Stimulated activated CD8-positive, alpha-beta memory T cell treated with anti-CD3 and anti-CD28 coated beads, Interleukin-7, amount 100 ng/mL, for 4 hours (primary cell): Measurements from ENCODE around the gene CPPED1.

Experiments
- DNase-seq, 2 donors: peaks; one replicate each; pipeline ENCODE4 v3.0.0-alpha.2; 2020; ENCODE audit warnings: low read depth in 2 of 2

The CPPED1 gene

DNA sequence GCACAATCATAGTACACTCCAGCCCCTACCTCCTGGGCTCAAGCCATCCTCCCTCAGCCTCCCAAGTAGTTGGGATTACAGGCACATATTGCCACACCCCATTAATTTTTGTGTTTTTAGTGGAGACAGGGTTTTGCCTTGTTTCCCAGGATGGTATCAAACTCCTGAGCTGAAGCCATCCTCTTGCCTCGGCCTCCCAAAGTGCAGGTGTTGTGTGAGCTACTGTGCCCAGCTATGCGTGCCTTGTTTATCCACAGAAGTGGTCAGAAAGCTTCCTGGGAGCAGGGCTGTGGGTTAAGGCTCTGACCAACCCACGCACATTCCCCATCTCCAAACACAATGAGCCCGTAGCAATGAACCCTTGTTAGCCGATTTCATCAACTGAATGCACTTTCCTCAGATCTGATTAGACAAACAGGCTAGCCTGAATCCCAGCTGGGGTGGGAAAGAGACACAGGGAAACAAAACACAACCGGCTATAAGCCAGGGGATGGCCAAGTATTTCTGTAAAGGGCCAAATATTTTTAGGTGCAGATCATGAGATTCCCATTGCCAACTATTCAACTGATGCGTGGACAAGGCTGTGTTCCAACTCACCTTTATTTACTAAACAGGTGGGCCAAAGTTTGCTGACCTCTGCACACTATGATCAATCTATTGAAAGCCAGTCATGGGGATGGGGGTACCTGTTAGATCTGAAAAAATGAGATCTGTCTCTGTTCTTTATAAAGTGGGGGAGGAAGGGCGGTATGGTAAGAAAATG is 193.6 kb downstream of the CPPED1 start:
- DNase-seq: no peak
